Measurements from ENCODE around the gene DIAPH2.

Gene DIAPH2

DNA sequence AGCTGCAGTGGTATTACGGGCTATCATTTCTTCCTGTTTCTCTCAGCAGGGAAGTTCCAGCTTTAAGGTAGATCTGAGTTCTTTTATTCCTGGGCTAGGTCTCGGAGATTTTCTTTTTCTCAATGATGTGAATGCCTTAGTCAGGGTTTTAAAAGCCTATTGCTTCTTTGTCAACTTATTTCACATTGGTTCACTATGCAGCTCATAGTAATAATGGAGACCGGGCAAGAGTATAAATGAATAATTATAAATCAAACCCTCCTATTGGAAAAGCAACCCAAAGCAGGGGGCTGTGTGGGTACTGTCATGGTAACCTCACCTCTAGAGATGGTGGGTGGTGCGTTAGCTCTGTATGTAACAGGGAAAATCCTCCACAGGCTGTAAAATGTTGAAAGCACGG, 762.7 kb downstream of the DIAPH2 start:
- Histone ChIP-seq H3K36me3 (ENCODE audit: control insufficient read depth, insufficient read depth, low read length) (peaks cover 4% of the 10 kb centered on the region; the same call in 1 of the 2 replicates), H3K4me1 (ENCODE audit: control insufficient read depth, insufficient read depth, low read length) (peaks cover 36% of the 10 kb centered on the region), H3K27me3 (ENCODE audit: control insufficient read depth, insufficient read depth, low read length) (no peaks in the 10 kb centered on the region), H3K9ac (ENCODE audit: low read length) (no peak overlapping the region), H3K9me3 (ENCODE audit: control insufficient read depth, insufficient read depth, low read depth, low read length) (no peaks in the 10 kb centered on the region), H3K27ac (ENCODE audit: low read depth, low read length) (peak overlapping the region; percentile 26; the same call in 1 of the 2 replicates), H3K4me3 (ENCODE audit: low read depth, low read length) (no peak overlapping the region)

DNA sequence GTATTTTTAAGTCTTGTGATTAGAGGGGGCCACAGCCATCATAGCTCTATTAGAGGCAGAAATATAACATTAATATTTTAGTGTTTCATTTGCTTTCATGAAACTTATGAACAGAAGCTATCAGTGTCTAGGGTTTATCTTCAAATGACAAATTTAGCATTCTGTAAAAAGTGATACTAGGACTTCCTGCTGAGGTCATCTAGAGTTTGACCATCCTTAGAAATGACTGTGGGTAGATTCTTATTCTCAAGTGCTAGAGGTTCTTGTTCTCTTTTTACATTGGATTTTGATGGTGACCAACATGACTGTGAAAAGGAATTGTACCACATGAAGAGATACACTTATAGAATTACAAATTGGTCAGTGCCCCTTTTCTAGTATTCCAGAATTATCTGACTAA, 767.6 kb downstream of the DIAPH2 start:
- Histone ChIP-seq H3K4me3 (ENCODE audit: low read depth, low read length) (no peak overlapping the region), H3K27me3 (ENCODE audit: control insufficient read depth, insufficient read depth, low read length) (no peaks in the 10 kb centered on the region), H3K4me1 (ENCODE audit: control insufficient read depth, insufficient read depth, low read length) (peaks cover 23% of the 10 kb centered on the region), H3K9ac (ENCODE audit: low read length) (no peak overlapping the region), H3K27ac (ENCODE audit: low read depth, low read length) (no peak overlapping the region), H3K9me3 (ENCODE audit: control insufficient read depth, insufficient read depth, low read depth, low read length) (no peaks in the 10 kb centered on the region), H3K36me3 (ENCODE audit: control insufficient read depth, insufficient read depth, low read length) (no peaks in the 10 kb centered on the region)

DNA sequence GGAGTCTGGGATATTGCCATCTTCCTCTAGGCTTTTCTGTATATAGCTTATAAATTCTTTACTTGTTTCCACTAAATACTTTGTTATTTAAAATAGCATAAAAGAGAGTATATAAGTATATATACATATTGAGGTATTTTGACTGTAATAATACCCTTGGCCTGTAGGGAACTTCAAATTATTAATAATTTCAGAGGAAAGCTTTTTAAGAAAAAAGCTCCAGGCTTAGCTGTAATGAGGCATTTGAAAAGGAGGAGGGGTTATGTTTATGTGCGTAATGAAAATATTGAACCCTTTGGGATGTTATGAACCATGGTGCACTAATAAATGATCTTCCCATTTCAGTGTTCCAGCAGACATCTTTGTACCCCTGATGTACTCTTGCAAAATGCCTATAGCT, 777.1 kb downstream of the DIAPH2 start:
- no peaks in the 10 kb centered on the region for H3K9me3 ChIP-seq (ENCODE audit: control insufficient read depth, insufficient read depth, low read depth, low read length)
- H3K4me3 ChIP-seq (ENCODE audit: low read depth, low read length) = no peak overlapping the region
- H3K27me3 ChIP-seq (ENCODE audit: control insufficient read depth, insufficient read depth, low read length) = no peaks in the 10 kb centered on the region
- no peak overlapping the region for H3K27ac ChIP-seq (ENCODE audit: low read depth, low read length)
- H3K36me3 ChIP-seq (ENCODE audit: control insufficient read depth, insufficient read depth, low read length) = no peaks in the 10 kb centered on the region
- peaks cover 9% of the 10 kb centered on the region for H3K4me1 ChIP-seq (ENCODE audit: control insufficient read depth, insufficient read depth, low read length)
- no peak overlapping the region for H3K9ac ChIP-seq (ENCODE audit: low read length)

DNA sequence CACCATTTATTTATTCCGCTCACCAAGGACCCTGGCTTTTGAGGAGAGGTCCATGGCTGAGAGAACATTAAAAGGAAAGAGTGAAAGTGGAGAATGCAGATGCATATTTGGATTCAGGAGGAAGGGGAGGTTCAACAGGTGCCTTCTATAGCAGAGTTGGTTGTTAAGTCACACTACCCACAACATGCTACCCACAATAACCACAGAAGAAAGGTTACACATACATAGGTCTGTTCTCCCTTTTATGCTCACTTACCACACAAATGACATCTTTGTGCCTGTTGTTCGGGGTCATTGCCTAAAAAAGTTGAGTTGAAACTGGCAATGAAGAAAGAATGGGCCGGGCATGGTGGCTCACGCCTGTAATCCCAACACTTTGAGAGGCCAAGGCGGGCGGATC, 786.4 kb downstream of the DIAPH2 start:
- H3K9me3 ChIP-seq (ENCODE audit: control insufficient read depth, insufficient read depth, low read depth, low read length) = no peaks in the 10 kb centered on the region
- peaks cover 12% of the 10 kb centered on the region for H3K4me1 ChIP-seq (ENCODE audit: control insufficient read depth, insufficient read depth, low read length)
- peaks cover 16% of the 10 kb centered on the region for H3K36me3 ChIP-seq (ENCODE audit: control insufficient read depth, insufficient read depth, low read length)
- H3K4me3 ChIP-seq (ENCODE audit: low read depth, low read length) = no peak overlapping the region
- H3K9ac ChIP-seq (ENCODE audit: low read length) = no peak overlapping the region
- H3K27ac ChIP-seq (ENCODE audit: low read depth, low read length) = no peak overlapping the region
- H3K27me3 ChIP-seq (ENCODE audit: control insufficient read depth, insufficient read depth, low read length) = no peaks in the 10 kb centered on the region

DNA sequence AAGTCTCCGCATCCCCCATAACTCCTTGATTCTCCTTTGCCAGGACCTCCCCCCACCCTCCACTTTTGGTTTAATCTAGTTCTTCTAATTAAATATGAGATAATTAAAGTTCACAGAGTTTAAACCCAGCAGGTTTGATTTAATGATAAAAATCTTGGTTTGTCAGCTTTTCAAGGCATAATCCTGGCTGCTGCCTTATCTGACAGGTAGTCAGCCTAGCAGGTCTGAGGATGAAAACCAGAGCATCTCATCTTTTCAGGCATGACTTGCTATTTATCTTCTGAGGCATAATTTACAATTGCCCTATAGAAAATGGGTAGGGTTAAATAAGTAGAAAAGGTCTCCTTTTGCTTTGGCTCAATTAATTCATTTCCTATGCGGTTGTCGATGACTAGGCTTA, 790.3 kb downstream of the DIAPH2 start:
- Histone ChIP-seq H3K36me3 (ENCODE audit: control insufficient read depth, insufficient read depth, low read length) (peaks cover 12% of the 10 kb centered on the region), H3K9ac (ENCODE audit: low read length) (no peak overlapping the region), H3K27ac (ENCODE audit: low read depth, low read length) (no peak overlapping the region), H3K4me3 (ENCODE audit: low read depth, low read length) (no peak overlapping the region), H3K9me3 (ENCODE audit: control insufficient read depth, insufficient read depth, low read depth, low read length) (no peaks in the 10 kb centered on the region), H3K4me1 (ENCODE audit: control insufficient read depth, insufficient read depth, low read length) (no peaks in the 10 kb centered on the region), H3K27me3 (ENCODE audit: control insufficient read depth, insufficient read depth, low read length) (no peaks in the 10 kb centered on the region)

DNA sequence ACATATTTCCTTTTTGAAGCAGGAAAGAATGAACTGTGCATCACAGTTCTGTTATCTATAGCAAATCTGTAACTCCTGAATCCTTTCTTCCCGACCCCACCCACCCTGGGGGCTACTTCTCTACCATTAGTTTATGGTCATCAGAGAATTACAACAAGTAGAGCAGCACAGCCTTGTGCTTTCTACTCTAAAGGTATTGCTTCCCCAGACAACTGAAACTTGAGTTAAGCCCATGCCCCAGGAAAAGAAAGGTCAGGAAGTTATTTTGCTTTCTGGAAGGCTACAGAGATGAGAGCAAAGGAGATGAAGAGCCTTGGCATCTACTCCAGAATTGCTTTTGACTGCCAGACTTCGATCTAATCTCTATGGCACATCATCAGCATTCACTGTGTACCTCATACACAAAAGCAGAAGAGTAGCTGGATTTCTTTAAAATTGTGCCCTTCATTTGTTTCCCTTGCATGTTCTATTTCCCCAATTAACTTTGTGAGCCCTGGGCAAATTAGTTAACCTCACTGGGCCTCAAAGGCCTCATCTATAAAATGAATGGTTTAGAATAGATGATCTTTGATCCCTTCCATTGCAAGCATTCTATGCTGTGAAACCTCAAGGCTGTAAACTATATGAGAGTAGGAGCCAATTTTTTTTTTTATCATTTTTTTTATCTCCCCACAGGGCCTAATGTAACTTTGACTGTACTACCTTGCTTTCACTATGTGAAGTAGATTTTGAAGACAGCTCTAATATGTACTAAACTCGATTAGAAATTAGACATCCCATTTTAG, 794.7 kb downstream of the DIAPH2 start:
- Histone ChIP-seq H3K27me3 (ENCODE audit: control insufficient read depth, insufficient read depth, low read length) (no peaks in the 10 kb centered on the region), H3K4me1 (ENCODE audit: control insufficient read depth, insufficient read depth, low read length) (peaks cover 32% of the 10 kb centered on the region), H3K36me3 (ENCODE audit: control insufficient read depth, insufficient read depth, low read length) (no peaks in the 10 kb centered on the region), H3K9ac (ENCODE audit: low read length) (no peak overlapping the region), H3K9me3 (ENCODE audit: control insufficient read depth, insufficient read depth, low read depth, low read length) (no peaks in the 10 kb centered on the region), H3K4me3 (ENCODE audit: low read depth, low read length) (no peak overlapping the region), H3K27ac (ENCODE audit: low read depth, low read length) (no peak overlapping the region)

DNA sequence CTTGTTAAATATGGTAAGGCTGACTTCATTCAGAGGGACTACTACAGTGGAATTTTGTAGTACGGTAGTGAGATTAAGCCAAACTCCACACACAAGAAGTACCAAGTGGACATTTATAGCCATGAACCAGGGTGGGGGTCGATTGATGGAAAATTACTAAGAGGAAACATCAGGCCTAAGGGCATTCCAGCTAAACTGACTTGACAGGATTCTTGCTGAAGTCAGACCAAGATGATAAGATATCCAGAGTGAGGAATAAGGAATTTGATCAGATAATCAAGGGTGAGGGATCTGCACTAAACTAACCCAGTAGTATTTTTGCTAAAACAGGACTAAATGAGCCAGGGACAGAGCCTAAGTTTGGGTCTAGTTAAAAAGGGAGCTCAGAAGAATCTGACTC, 796.6 kb downstream of the DIAPH2 start:
- Histone ChIP-seq H3K36me3 (ENCODE audit: control insufficient read depth, insufficient read depth, low read length) (no peaks in the 10 kb centered on the region), H3K9me3 (ENCODE audit: control insufficient read depth, insufficient read depth, low read depth, low read length) (no peaks in the 10 kb centered on the region), H3K27me3 (ENCODE audit: control insufficient read depth, insufficient read depth, low read length) (no peaks in the 10 kb centered on the region), H3K4me3 (ENCODE audit: low read depth, low read length) (no peak overlapping the region), H3K9ac (ENCODE audit: low read length) (no peak overlapping the region), H3K4me1 (ENCODE audit: control insufficient read depth, insufficient read depth, low read length) (peaks cover 32% of the 10 kb centered on the region), H3K27ac (ENCODE audit: low read depth, low read length) (no peak overlapping the region)

DNA sequence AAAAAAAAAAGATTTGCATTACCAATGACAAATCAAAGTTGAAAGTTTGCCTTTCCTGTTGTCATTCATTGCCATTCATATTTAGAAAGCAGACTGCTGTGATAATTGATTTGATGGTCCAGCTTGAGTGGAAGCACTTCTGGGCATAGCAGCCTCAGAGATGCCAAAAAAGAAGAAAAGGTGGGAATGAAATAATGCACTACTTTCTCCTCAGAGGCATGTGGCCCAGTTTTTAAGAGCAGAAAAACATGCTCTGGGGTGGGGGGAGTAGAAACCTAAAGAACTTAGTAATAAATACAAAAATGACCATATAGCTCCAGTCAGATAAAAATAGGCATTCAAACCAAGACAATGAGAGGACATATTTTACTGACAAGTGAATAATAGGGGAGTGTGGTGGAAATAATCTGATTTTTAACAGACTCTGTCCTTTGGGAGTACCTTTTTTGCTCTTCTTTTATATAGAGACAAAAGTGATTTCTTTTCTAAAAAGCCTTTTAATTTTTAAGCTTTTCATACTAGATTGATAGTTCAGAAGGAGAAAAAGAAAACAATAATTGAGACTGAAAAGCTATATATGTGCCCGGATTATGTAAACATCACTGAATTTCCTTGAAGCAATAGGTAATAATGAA, 798.1 kb downstream of the DIAPH2 start:
- H3K4me3 ChIP-seq (ENCODE audit: low read depth, low read length) = no peak overlapping the region
- H3K4me1 ChIP-seq (ENCODE audit: control insufficient read depth, insufficient read depth, low read length) = peaks cover 32% of the 10 kb centered on the region
- H3K27me3 ChIP-seq (ENCODE audit: control insufficient read depth, insufficient read depth, low read length) = no peaks in the 10 kb centered on the region
- no peak overlapping the region for H3K9ac ChIP-seq (ENCODE audit: low read length)
- no peaks in the 10 kb centered on the region; the same call in 1 of the 2 replicates for H3K36me3 ChIP-seq (ENCODE audit: control insufficient read depth, insufficient read depth, low read length)
- H3K9me3 ChIP-seq (ENCODE audit: control insufficient read depth, insufficient read depth, low read depth, low read length) = no peaks in the 10 kb centered on the region
- no peak overlapping the region for H3K27ac ChIP-seq (ENCODE audit: low read depth, low read length)

DNA sequence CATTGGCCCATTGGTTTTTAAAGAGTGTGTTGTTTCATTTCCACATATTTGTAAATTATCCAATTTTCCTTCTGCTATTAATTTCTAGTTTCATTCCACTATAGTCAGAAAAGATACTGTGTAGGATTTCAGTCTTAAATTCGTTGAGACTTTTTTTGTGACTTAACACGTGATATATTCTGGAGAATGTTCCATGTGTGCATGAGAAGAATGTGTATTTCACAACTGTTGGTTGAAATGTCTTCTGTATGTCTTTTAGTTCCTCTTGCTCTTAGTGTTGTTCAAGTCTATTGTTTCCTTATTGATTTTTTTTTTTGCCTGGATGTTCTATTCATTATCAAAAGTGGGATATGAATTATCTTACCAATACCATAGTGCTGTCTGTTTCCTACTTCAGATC, 806.0 kb downstream of the DIAPH2 start:
- H3K27ac ChIP-seq (ENCODE audit: low read depth, low read length) = no peak overlapping the region
- no peaks in the 10 kb centered on the region; the same call in 1 of the 2 replicates for H3K36me3 ChIP-seq (ENCODE audit: control insufficient read depth, insufficient read depth, low read length)
- H3K9ac ChIP-seq (ENCODE audit: low read length) = no peak overlapping the region
- no peaks in the 10 kb centered on the region for H3K9me3 ChIP-seq (ENCODE audit: control insufficient read depth, insufficient read depth, low read depth, low read length)
- H3K4me1 ChIP-seq (ENCODE audit: control insufficient read depth, insufficient read depth, low read length) = peaks cover 9% of the 10 kb centered on the region; the same call in 1 of the 2 replicates
- no peak overlapping the region for H3K4me3 ChIP-seq (ENCODE audit: low read depth, low read length)
- H3K27me3 ChIP-seq (ENCODE audit: control insufficient read depth, insufficient read depth, low read length) = no peaks in the 10 kb centered on the region

DNA sequence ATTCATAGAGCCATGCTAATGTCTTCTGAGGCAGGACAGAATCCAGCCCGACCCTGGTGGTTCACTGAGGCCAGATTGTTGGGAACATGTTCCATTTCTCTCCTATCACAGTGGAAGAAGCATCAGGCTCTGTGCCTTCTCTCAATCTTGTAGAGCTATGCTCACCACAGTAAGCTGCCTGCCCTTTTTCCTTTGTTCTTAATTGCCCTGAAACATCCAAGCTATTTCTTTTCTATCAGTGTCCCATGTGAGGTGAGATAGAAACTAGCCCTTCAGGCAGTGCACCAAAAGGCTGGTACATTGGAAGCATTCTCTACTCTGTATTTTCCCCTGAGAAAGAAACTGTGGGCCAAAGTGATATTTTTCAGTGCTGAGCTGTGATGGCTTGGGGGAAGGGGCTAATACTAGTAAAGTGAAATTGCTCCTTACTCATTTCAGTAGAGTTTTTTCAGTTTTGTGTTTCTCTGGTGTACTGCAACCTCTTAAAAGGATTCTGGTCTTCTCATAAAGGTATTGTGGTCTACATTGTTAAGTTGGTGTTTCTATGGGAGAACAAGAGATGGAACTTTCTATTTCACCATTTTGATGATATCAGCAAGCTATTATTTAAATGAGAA, 810.2 kb downstream of the DIAPH2 start:
- peaks cover 9% of the 10 kb centered on the region; the same call in 1 of the 2 replicates for H3K4me1 ChIP-seq (ENCODE audit: control insufficient read depth, insufficient read depth, low read length)
- H3K9me3 ChIP-seq (ENCODE audit: control insufficient read depth, insufficient read depth, low read depth, low read length) = no peaks in the 10 kb centered on the region
- no peaks in the 10 kb centered on the region for H3K36me3 ChIP-seq (ENCODE audit: control insufficient read depth, insufficient read depth, low read length)
- H3K27me3 ChIP-seq (ENCODE audit: control insufficient read depth, insufficient read depth, low read length) = no peaks in the 10 kb centered on the region
- H3K27ac ChIP-seq (ENCODE audit: low read depth, low read length) = no peak overlapping the region; the same call in 1 of the 2 replicates
- H3K9ac ChIP-seq (ENCODE audit: low read length) = no peak overlapping the region
- no peak overlapping the region for H3K4me3 ChIP-seq (ENCODE audit: low read depth, low read length)

DNA sequence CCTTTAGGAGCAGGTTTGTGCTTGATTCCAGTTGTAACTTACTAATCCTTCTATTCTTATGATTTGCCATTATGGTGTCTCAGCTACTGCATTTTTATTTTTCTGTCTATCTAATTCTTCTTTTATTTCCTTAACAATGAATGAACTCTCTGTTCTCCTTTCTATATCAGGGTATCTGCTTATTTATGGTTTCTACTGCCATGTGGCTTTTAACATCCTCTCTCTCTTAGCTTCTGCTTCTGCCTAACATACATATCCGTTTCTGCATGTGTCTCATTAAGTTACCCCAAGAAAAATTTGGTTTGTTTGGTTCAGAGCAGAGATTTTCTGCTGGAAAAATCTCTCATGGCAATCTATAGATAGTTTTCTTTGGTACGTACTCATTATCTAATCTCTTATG, 813.5 kb downstream of the DIAPH2 start:
- Histone ChIP-seq H3K27me3 (ENCODE audit: control insufficient read depth, insufficient read depth, low read length) (no peaks in the 10 kb centered on the region), H3K9me3 (ENCODE audit: control insufficient read depth, insufficient read depth, low read depth, low read length) (no peaks in the 10 kb centered on the region), H3K4me3 (ENCODE audit: low read depth, low read length) (no peak overlapping the region), H3K9ac (ENCODE audit: low read length) (no peak overlapping the region), H3K4me1 (ENCODE audit: control insufficient read depth, insufficient read depth, low read length) (peaks cover 13% of the 10 kb centered on the region), H3K27ac (ENCODE audit: low read depth, low read length) (no peak overlapping the region), H3K36me3 (ENCODE audit: control insufficient read depth, insufficient read depth, low read length) (no peaks in the 10 kb centered on the region)

All from HUES6 (cell line).